Measurements from ENCODE around the gene PTPN5.

PTPN5 gene

GRCh38 chr11:18721561-18722292 is 69.9 kb downstream of the PTPN5 start:
- H3K4me1 ChIP-seq (ENCODE audit: control insufficient read depth in 1 of 2, insufficient read depth in 2 of 2, low read length in 2 of 2) = no peaks in the 10 kb centered on the region
- no peaks in the 10 kb centered on the region for H3K36me3 ChIP-seq (ENCODE audit: control insufficient read depth in 1 of 2, insufficient read depth in 2 of 2, low read length in 2 of 2)
- no peaks in the 10 kb centered on the region for H3K27me3 ChIP-seq (ENCODE audit: low read depth, low read length)
- H3K4me3 ChIP-seq (ENCODE audit: low read depth in 1 of 2, low read length in 2 of 2) = peak overlapping the region; percentile 70 to 80
- peak overlapping the region; percentile 1 for H3K27ac ChIP-seq (ENCODE audit: low read length)
- no peaks in the 10 kb centered on the region for H3K9me3 ChIP-seq (ENCODE audit: control insufficient read depth in 1 of 2, low read length in 2 of 2)

- H3K4me1 ChIP-seq (ENCODE audit: control insufficient read depth in 1 of 2, insufficient read depth in 2 of 2, low read length in 2 of 2) = no peaks in the 10 kb centered on the region
- no peaks in the 10 kb centered on the region for H3K9me3 ChIP-seq (ENCODE audit: control insufficient read depth in 1 of 2, low read length in 2 of 2)
- peak overlapping the region; percentile 70 to 80 for H3K4me3 ChIP-seq (ENCODE audit: low read depth in 1 of 2, low read length in 2 of 2)
- H3K27ac ChIP-seq (ENCODE audit: low read length) = peak overlapping the region; percentile 1
- no peaks in the 10 kb centered on the region for H3K36me3 ChIP-seq (ENCODE audit: control insufficient read depth in 1 of 2, insufficient read depth in 2 of 2, low read length in 2 of 2)
- H3K27me3 ChIP-seq (ENCODE audit: low read depth, low read length) = no peaks in the 10 kb centered on the region
Measured at GRCh38 chr11:18720808-18721560, 70.6 kb downstream of the PTPN5 start.

GRCh38 chr11:18720091-18720807 is 71.3 kb downstream of the PTPN5 start:
- no peaks in the 10 kb centered on the region for H3K9me3 ChIP-seq (ENCODE audit: control insufficient read depth in 1 of 2, low read length in 2 of 2)
- no peaks in the 10 kb centered on the region for H3K36me3 ChIP-seq (ENCODE audit: control insufficient read depth in 1 of 2, insufficient read depth in 2 of 2, low read length in 2 of 2)
- H3K4me1 ChIP-seq (ENCODE audit: control insufficient read depth in 1 of 2, insufficient read depth in 2 of 2, low read length in 2 of 2) = no peaks in the 10 kb centered on the region
- H3K27me3 ChIP-seq (ENCODE audit: low read depth, low read length) = no peaks in the 10 kb centered on the region
- peak overlapping the region; percentile 70 to 80 for H3K4me3 ChIP-seq (ENCODE audit: low read depth in 1 of 2, low read length in 2 of 2)
- H3K27ac ChIP-seq (ENCODE audit: low read length) = no peak overlapping the region

- H3K36me3 ChIP-seq (ENCODE audit: control insufficient read depth in 1 of 2, insufficient read depth in 2 of 2, low read length in 2 of 2) = no peaks in the 10 kb centered on the region
- no peak overlapping the region for H3K4me3 ChIP-seq (ENCODE audit: low read depth in 1 of 2, low read length in 2 of 2)
- H3K4me1 ChIP-seq (ENCODE audit: control insufficient read depth in 1 of 2, insufficient read depth in 2 of 2, low read length in 2 of 2) = no peaks in the 10 kb centered on the region
- H3K27me3 ChIP-seq (ENCODE audit: low read depth, low read length) = no peaks in the 10 kb centered on the region
- H3K9me3 ChIP-seq (ENCODE audit: control insufficient read depth in 1 of 2, low read length in 2 of 2) = no peaks in the 10 kb centered on the region
- H3K27ac ChIP-seq (ENCODE audit: low read length) = no peak overlapping the region
Measured at GRCh38 chr11:18715476-18715875, 76.1 kb downstream of the PTPN5 start.

- Histone ChIP-seq H3K9me3 (ENCODE audit: control insufficient read depth in 1 of 2, low read length in 2 of 2) (no peaks in the 10 kb centered on the region), H3K27me3 (ENCODE audit: low read depth, low read length) (no peaks in the 10 kb centered on the region), H3K4me1 (ENCODE audit: control insufficient read depth in 1 of 2, insufficient read depth in 2 of 2, low read length in 2 of 2) (no peaks in the 10 kb centered on the region), H3K27ac (ENCODE audit: low read length) (no peak overlapping the region), H3K36me3 (ENCODE audit: control insufficient read depth in 1 of 2, insufficient read depth in 2 of 2, low read length in 2 of 2) (no peaks in the 10 kb centered on the region), H3K4me3 (ENCODE audit: low read depth in 1 of 2, low read length in 2 of 2) (no peak overlapping the region)
Measured at GRCh38 chr11:18714443-18714780, 77.2 kb downstream of the PTPN5 start.

GRCh38 chr11:18713646-18714442 is 77.8 kb downstream of the PTPN5 start:
- no peaks in the 10 kb centered on the region for H3K9me3 ChIP-seq (ENCODE audit: control insufficient read depth in 1 of 2, low read length in 2 of 2)
- H3K27ac ChIP-seq (ENCODE audit: low read length) = no peak overlapping the region
- no peaks in the 10 kb centered on the region for H3K27me3 ChIP-seq (ENCODE audit: low read depth, low read length)
- no peak overlapping the region for H3K4me3 ChIP-seq (ENCODE audit: low read depth in 1 of 2, low read length in 2 of 2)
- no peaks in the 10 kb centered on the region for H3K36me3 ChIP-seq (ENCODE audit: control insufficient read depth in 1 of 2, insufficient read depth in 2 of 2, low read length in 2 of 2)
- H3K4me1 ChIP-seq (ENCODE audit: control insufficient read depth in 1 of 2, insufficient read depth in 2 of 2, low read length in 2 of 2) = no peaks in the 10 kb centered on the region

GRCh38 chr11:18710545-18710944 is 81.1 kb downstream of the PTPN5 start:
- no peaks in the 10 kb centered on the region for H3K9me3 ChIP-seq (ENCODE audit: control insufficient read depth in 1 of 2, low read length in 2 of 2)
- H3K27ac ChIP-seq (ENCODE audit: low read length) = no peak overlapping the region
- no peak overlapping the region for H3K4me3 ChIP-seq (ENCODE audit: low read depth in 1 of 2, low read length in 2 of 2)
- no peaks in the 10 kb centered on the region for H3K36me3 ChIP-seq (ENCODE audit: control insufficient read depth in 1 of 2, insufficient read depth in 2 of 2, low read length in 2 of 2)
- H3K27me3 ChIP-seq (ENCODE audit: low read depth, low read length) = no peaks in the 10 kb centered on the region
- peaks cover under 1 to 4% of the 10 kb centered on the region in 2 donors for H3K4me1 ChIP-seq (ENCODE audit: control insufficient read depth in 1 of 2, insufficient read depth in 2 of 2, low read length in 2 of 2)

- H3K27me3 ChIP-seq (ENCODE audit: low read depth, low read length) = no peaks in the 10 kb centered on the region
- no peak overlapping the region for H3K4me3 ChIP-seq (ENCODE audit: low read depth in 1 of 2, low read length in 2 of 2)
- H3K4me1 ChIP-seq (ENCODE audit: control insufficient read depth in 1 of 2, insufficient read depth in 2 of 2, low read length in 2 of 2) = peaks cover 6 to 14% of the 10 kb centered on the region in 2 donors
Measured at GRCh38 chr11:18709414-18709813, 82.2 kb downstream of the PTPN5 start.

GRCh38 chr11:18707811-18708340 is 83.7 kb downstream of the PTPN5 start:
- Histone ChIP-seq H3K9me3 (ENCODE audit: control insufficient read depth in 1 of 2, low read length in 2 of 2) (no peaks in the 10 kb centered on the region), H3K4me3 (ENCODE audit: low read depth in 1 of 2, low read length in 2 of 2) (no peak overlapping the region), H3K27ac (ENCODE audit: low read length) (no peak overlapping the region), H3K4me1 (ENCODE audit: control insufficient read depth in 1 of 2, insufficient read depth in 2 of 2, low read length in 2 of 2) (peaks cover 6 to 14% of the 10 kb centered on the region in 2 donors), H3K27me3 (ENCODE audit: low read depth, low read length) (no peaks in the 10 kb centered on the region), H3K36me3 (ENCODE audit: control insufficient read depth in 1 of 2, insufficient read depth in 2 of 2, low read length in 2 of 2) (no peaks in the 10 kb centered on the region)

More at GRCh38 chr11:18709414-18709813, 82.2 kb downstream of the PTPN5 start:
- Histone ChIP-seq H3K27ac (ENCODE audit: low read length) (no peak overlapping the region), H3K36me3 (ENCODE audit: control insufficient read depth in 1 of 2, insufficient read depth in 2 of 2, low read length in 2 of 2) (no peaks in the 10 kb centered on the region), H3K9me3 (ENCODE audit: control insufficient read depth in 1 of 2, low read length in 2 of 2) (no peaks in the 10 kb centered on the region)

- Histone ChIP-seq H3K27ac (ENCODE audit: low read length) (peak overlapping the region; percentile 84), H3K27me3 (ENCODE audit: low read depth, low read length) (no peaks in the 10 kb centered on the region), H3K36me3 (ENCODE audit: control insufficient read depth in 1 of 2, insufficient read depth in 2 of 2, low read length in 2 of 2) (peaks cover 3 to 7% of the 10 kb centered on the region in 2 donors), H3K4me3 (ENCODE audit: low read depth in 1 of 2, low read length in 2 of 2) (peak overlapping the region; percentile 65 to 93), H3K9me3 (ENCODE audit: control insufficient read depth in 1 of 2, low read length in 2 of 2) (no peaks in the 10 kb centered on the region), H3K4me1 (ENCODE audit: control insufficient read depth in 1 of 2, insufficient read depth in 2 of 2, low read length in 2 of 2) (peaks cover 6 to 14% of the 10 kb centered on the region in 2 donors)
Measured at GRCh38 chr11:18706330-18707243, 85.0 kb downstream of the PTPN5 start.

All from muscle layer of duodenum (tissue), 2 donors.